Activated gamma-delta T cell treated with Interleukin-2 at 50 U/mL for 16 hours (primary cell): ENCODE data around the gene GASK1B.

Experiments
- DNase-seq: peaks from one replicate; pipeline ENCODE4 v3.0.0-alpha.2; 2020

Gene GASK1B

GRCh38 chr4:158134222-158134621 lies 38.6 kb downstream of the GASK1B start:
- DNase-seq = no peak

GRCh38 chr4:158133551-158133950 lies 39.3 kb downstream of the GASK1B start:
- no peak for DNase-seq

GRCh38 chr4:158131027-158131426 lies 41.8 kb downstream of the GASK1B start:
- no peak for DNase-seq

GRCh38 chr4:158130204-158130603 lies 42.6 kb downstream of the GASK1B start:
- no peak for DNase-seq

GRCh38 chr4:158129694-158130093 lies 43.1 kb downstream of the GASK1B start:
- DNase-seq = no peak

- DNase-seq = no peak
These were observed 44.3 kb downstream of the GASK1B start for GRCh38 chr4:158128540-158128939.

GRCh38 chr4:158125310-158125709 lies 47.5 kb downstream of the GASK1B start:
- DNase-seq = no peak
